Measurements from ENCODE around the gene CUEDC1.

Gene CUEDC1

GRCh38 chr17:57903961-57904360, 51.3 kb downstream of the CUEDC1 start:
- H3K4me3 ChIP-seq (ENCODE audit: control insufficient read depth, low read depth, low read length) = no peak overlapping the region
- DNase-seq (ENCODE audit: low read depth) = no peak
- no peak for TF ChIP-seq CTCF (IDR thresholded peaks at IDR 0.05; ENCODE audit: control insufficient read depth, insufficient read depth, low read depth, low read length, missing control alignments)

- H3K4me3 ChIP-seq (ENCODE audit: control insufficient read depth, low read depth, low read length) = no peak overlapping the region
- peak; percentile 62 for DNase-seq (ENCODE audit: low read depth)
- no peak for TF ChIP-seq CTCF (IDR thresholded peaks at IDR 0.05; ENCODE audit: control insufficient read depth, insufficient read depth, low read depth, low read length, missing control alignments)
These were observed 52.1 kb downstream of the CUEDC1 start for GRCh38 chr17:57902800-57903759.

GRCh38 chr17:57902117-57902799, 53.0 kb downstream of the CUEDC1 start:
- H3K4me3 ChIP-seq (ENCODE audit: control insufficient read depth, low read depth, low read length) = no peak overlapping the region
- TF ChIP-seq CTCF (IDR thresholded peaks at IDR 0.05; ENCODE audit: control insufficient read depth, insufficient read depth, low read depth, low read length, missing control alignments) = no peak
- no peak for DNase-seq (ENCODE audit: low read depth)

GRCh38 chr17:57900991-57901743, 54.0 kb downstream of the CUEDC1 start:
- DNase-seq (ENCODE audit: low read depth) = no peak
- TF ChIP-seq CTCF (IDR thresholded peaks at IDR 0.05; ENCODE audit: control insufficient read depth, insufficient read depth, low read depth, low read length, missing control alignments) = no peak
- no peak overlapping the region for H3K4me3 ChIP-seq (ENCODE audit: control insufficient read depth, low read depth, low read length)

- no peak for DNase-seq (ENCODE audit: low read depth)
- no peak for TF ChIP-seq CTCF (IDR thresholded peaks at IDR 0.05; ENCODE audit: control insufficient read depth, insufficient read depth, low read depth, low read length, missing control alignments)
- no peak overlapping the region for H3K4me3 ChIP-seq (ENCODE audit: control insufficient read depth, low read depth, low read length)
These were observed 55.4 kb downstream of the CUEDC1 start for GRCh38 chr17:57899822-57900221.

GRCh38 chr17:57899391-57899790, 55.8 kb downstream of the CUEDC1 start:
- no peak for DNase-seq (ENCODE audit: low read depth)
- no peak for TF ChIP-seq CTCF (IDR thresholded peaks at IDR 0.05; ENCODE audit: control insufficient read depth, insufficient read depth, low read depth, low read length, missing control alignments)
- no peak overlapping the region for H3K4me3 ChIP-seq (ENCODE audit: control insufficient read depth, low read depth, low read length)

All from AG09309 (cell line).